Measurements from ENCODE around the gene DGKE.

DGKE gene

DNA sequence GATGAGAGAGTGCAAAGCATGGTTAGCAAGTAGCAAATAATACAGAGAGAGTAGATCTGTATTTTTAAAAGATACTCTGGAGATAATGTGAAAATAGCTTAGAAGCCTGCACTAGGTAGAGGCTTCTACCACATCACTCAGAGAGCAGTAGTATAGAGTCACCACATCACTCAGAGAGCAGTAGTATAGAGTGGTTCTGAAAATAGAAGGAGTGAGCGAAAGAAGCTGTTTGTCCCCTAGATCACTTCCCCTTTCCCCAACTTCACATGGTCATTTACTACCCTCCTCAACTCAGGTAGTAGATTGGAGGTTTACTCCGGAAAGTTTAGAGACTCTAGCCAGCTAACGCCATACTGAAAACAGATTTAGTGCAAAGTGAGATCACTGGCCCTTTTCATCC is 17.1 kb downstream of the DGKE start:
- DNase-seq: no peak

- no peak for DNase-seq
Measured at GRCh38 chr17:56861899-56862298, 27.9 kb downstream of the DGKE start.

DNA sequence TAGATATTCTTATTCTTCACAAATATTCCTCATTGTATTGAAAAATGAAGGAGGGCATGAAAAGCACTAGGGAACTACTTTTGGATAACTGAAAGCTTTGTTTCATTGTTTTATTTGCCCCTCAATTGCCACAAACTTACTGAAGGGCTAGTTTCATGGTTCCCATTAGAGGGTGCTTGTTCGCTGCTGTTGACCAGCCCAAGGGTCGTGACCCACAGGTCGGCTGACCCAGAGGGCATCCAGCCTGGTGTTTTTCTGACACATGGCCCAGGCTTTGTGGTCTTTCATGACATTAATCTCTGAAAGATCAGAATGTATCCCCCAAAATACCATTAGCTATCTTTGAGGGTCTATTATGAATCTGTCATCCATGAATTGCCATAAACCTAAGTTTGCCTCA is 30.0 kb downstream of the DGKE start:
- no peak for DNase-seq

DNA sequence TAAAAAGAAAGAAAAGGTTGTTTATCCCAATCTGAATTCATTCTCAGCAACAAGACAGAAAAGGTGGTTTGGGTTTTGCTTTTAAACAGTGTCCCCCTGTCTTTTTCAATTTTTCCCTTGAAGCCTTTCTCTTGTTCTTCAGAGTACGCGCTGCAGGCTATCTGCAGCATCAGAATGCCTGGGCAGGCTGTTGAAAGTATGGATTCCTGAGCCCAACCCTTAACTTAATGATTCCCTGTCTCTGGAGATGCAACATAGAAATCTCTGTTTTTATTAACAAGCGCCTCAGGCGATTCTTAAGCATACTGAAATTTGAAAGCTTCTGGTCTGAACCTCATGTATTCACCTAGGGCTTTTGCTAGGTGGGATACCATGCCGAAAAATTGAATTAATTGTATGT is 32.1 kb downstream of the DGKE start:
- no peak for DNase-seq

- no peak for DNase-seq
Measured at GRCh38 chr17:56866496-56866895, 32.5 kb downstream of the DGKE start.

GRCh38 chr17:56867948-56868376 is 34.0 kb downstream of the DGKE start:
- no peak for DNase-seq

DNA sequence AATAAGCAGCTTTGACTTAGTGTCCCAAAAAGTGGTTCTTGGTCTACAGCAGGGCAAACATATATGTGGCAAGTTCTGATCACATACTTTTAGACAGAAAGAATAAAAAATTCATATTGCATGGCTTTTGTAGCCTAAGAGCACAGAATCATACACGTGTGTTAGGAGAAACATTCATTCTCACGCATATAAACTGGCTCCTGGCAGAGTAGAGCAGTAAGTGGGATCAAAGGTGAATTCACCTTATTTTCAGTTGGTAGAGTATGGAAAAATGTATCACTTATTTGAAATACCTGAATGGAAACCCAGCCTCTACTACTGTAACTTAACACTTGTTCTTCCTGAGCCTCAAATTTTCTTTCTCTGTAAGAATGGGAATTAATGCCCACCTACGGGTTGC is 34.8 kb downstream of the DGKE start:
- DNase-seq: no peak

- DNase-seq: no peak
Measured at GRCh38 chr17:56870081-56870651, 36.2 kb downstream of the DGKE start.

GRCh38 chr17:56876766-56877179 is 42.8 kb downstream of the DGKE start:
- DNase-seq: no peak

GRCh38 chr17:56879280-56879679 is 45.3 kb downstream of the DGKE start:
- DNase-seq: no peak

- DNase-seq: no peak
Measured at GRCh38 chr17:56880133-56880532, 46.2 kb downstream of the DGKE start.

DNA sequence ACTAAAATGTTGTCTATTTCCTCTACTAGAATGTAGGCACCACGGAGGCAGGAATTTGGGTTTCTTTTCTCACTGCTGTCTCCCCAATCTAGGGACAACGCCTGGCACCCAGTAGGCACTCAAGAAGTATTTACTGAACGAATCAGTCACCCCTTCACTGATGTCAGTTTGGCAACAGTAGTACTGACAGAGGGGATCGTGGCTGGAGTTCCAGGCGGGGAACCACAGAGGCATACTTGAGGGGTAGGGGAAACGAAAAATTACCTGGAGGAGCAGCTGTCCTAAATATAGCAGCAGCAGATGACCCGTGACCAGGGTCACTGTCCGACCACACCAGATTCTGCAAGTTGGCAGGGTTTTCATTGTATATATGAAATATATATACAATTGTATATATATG is 46.6 kb downstream of the DGKE start:
- DNase-seq: no peak

GRCh38 chr17:56881685-56882295 is 47.8 kb downstream of the DGKE start:
- no peak for DNase-seq

GRCh38 chr17:56883616-56884015 is 49.7 kb downstream of the DGKE start:
- no peak for DNase-seq

GRCh38 chr17:56884483-56885311 is 50.7 kb downstream of the DGKE start:
- DNase-seq: no peak

GRCh38 chr17:56885312-56885657 is 51.3 kb downstream of the DGKE start:
- DNase-seq: no peak

GRCh38 chr17:56886288-56886731 is 52.4 kb downstream of the DGKE start:
- DNase-seq: no peak

DNA sequence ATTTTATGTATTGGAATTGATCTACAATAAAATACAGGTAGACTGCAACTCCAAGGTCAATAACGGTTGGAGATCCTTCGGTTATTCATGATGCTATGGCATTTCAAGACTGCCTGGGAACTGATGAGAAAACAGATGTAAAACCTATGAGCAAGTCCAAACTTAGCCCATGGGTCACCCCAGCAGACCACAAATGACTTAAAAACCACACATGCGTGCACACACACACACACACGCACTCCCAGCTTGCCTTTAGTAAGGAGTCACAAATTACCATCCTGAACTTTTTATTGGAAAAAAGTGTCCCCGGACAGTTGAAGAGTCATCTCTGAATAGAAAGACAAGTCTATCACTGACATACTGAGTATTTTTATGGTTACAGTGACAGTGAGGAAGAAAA is 53.2 kb downstream of the DGKE start:
- no peak for DNase-seq

DNA sequence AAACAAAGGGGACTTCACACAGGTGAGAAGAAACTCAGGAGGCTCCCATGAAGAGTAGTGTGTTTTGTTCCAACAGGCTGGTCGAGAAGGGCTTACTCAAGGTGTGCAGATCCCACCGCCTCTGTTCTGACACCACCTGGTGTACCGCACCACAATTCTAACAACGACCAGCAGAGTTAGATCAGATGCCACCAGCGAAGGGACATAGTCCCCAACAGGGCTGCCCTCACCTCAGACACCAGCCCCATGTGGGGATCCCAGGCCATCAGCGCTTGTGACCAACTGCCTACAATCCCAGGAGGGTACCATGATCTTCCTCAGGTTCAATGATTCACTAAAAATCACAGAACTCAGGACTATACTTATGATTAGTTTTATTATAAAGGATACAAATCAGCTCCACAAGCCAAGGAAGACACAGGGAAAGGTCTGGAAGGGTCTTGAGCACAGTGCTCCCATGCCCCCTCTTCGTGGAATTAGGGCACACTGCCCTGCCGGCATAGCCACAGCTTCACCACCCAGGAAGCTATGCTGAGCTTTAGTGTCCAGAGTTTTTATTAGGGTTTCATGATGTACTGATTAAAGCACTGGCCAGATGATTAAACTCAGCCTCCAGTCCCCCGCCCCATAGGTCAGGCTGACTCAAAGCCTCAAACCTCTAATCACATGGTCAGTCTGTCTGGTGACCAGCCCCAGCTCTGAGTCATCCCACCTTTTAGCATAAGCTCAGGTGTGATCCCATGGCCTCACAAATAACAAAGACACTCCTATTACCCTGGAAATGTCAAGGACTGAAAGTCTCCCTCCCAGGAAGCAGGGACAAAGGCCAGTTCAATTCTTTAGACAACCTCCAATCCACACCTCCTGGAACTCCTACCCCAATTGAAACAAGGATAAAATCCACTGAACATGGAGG is 53.9 kb downstream of the DGKE start:
- DNase-seq: no peak

DNA sequence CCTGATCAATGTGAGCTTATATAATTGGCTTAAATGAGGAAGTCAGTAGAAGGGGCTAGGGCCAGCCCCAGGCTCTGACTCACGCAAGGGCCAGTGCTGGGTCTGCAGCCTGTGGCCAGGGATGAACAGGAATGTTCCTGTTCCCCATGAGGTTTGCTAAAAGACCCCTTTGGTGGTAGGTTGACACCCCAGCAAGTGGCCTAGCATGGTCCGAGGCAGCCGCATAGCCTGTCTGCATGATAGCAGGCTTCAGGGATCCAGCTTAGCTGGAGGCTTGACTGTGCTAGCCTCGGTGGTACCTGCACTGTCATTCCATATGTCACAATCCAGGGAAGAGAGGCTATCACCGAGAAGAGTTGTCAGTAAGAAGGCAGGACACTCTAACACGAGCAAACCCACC is 56.4 kb downstream of the DGKE start:
- no peak for DNase-seq

- DNase-seq: no peak
Measured at GRCh38 chr17:56890906-56891674, 57.1 kb downstream of the DGKE start.

- no peak for DNase-seq
Measured at GRCh38 chr17:56891751-56892150, 57.8 kb downstream of the DGKE start.

Data from NCI-H1105 (cell line).